ENCODE results near the gene YWHAB.

Gene YWHAB

DNA sequence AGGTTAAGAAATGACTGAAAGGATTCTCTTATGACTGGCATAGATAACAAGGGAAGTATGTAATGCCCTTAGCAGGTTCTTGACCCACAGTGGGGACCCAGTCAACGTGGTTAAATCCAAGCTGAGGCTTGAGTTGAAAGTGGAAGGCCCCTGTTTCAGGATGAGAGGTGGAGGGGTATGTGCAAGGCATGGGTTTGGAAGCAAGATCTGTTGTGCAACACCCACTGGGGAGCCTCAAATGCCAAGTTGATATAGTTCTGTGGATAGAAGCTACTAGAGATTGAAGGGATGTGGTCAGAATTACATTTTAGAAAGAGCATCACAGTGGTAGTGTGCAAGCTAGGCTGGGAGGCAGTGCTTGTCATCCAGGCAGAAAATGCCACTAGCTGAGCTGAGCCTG is 29.4 kb downstream of the YWHAB start:
- DNase-seq (ENCODE audit: low read depth, low spot score) = no peak
- H3K4me3 ChIP-seq (ENCODE audit: insufficient read length, low read depth) = no peak overlapping the region
- peaks cover 3% of the 10 kb centered on the region for H3K4me1 ChIP-seq (ENCODE audit: insufficient read depth, insufficient read length)
- peaks cover 67% of the 10 kb centered on the region for H3K36me3 ChIP-seq (ENCODE audit: insufficient read depth, insufficient read length, low read length)
- no peaks in the 10 kb centered on the region for H3K27me3 ChIP-seq (ENCODE audit: insufficient read depth, insufficient read length)
- no peak for TF ChIP-seq SUZ12 (IDR thresholded peaks at IDR 0.05; ENCODE audit: extremely low read depth, insufficient read depth, insufficient read length)
- no peak for TF ChIP-seq YY1 (IDR thresholded peaks at IDR 0.05; ENCODE audit: insufficient read depth, insufficient read length)
- no peak for TF ChIP-seq ZNF274 (IDR thresholded peaks at IDR 0.05; ENCODE audit: low read depth, low read length)
- no peak overlapping the region for H3K9ac ChIP-seq (ENCODE audit: insufficient read length, low read depth)
- no peaks in the 10 kb centered on the region for H3K9me3 ChIP-seq (ENCODE audit: insufficient read depth, low read length)

DNA sequence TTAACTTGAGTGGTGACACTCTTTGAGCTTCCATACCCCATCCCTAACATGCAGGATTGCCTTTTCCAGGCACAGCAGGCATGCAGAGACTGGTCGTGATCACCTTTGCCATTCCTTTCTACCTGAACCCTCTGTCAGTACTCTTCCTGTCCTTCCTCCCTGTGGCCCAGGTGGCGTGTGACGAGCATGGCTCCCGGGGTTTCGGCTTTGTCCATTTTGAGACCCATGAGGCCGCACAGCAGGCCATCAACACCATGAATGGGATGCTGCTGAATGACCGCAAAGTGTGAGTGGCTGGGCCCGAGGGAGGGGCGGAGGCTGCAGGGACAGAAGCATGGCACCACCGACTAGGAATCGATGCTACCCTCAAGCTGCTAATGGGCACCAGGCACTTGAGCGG is 31.1 kb downstream of the YWHAB start:
- no peak overlapping the region for H3K9ac ChIP-seq (ENCODE audit: insufficient read length, low read depth)
- H3K36me3 ChIP-seq (ENCODE audit: insufficient read depth, insufficient read length, low read length) = peaks cover 74% of the 10 kb centered on the region
- no peak for DNase-seq (ENCODE audit: low read depth, low spot score)
- H3K4me1 ChIP-seq (ENCODE audit: insufficient read depth, insufficient read length) = peaks cover 3% of the 10 kb centered on the region
- no peak for TF ChIP-seq YY1 (IDR thresholded peaks at IDR 0.05; ENCODE audit: insufficient read depth, insufficient read length)
- no peak for TF ChIP-seq SUZ12 (IDR thresholded peaks at IDR 0.05; ENCODE audit: extremely low read depth, insufficient read depth, insufficient read length)
- TF ChIP-seq ZNF274 (IDR thresholded peaks at IDR 0.05; ENCODE audit: low read depth, low read length) = no peak
- H3K4me3 ChIP-seq (ENCODE audit: insufficient read length, low read depth) = no peak overlapping the region
- H3K9me3 ChIP-seq (ENCODE audit: insufficient read depth, low read length) = no peaks in the 10 kb centered on the region
- no peaks in the 10 kb centered on the region for H3K27me3 ChIP-seq (ENCODE audit: insufficient read depth, insufficient read length)

DNA sequence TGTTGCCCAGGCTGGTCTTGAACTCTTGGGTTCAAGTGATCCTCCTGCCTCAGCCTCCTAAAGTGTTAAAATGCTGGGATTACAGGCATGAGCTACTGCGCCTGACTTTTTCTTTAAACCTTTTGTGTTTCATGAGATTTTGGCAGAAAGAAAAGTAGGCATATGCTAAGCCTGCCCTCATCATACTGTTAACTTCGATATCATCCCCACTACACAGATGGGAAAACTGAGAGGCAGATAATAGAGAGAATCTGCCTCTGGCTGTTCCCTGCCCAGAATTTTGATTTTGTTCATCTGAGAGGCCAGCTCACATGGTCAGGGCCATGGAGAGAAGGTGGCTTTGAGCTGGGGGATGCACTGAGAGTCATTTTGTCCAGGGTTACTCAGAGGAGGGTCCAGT is 31.9 kb downstream of the YWHAB start:
- H3K9ac ChIP-seq (ENCODE audit: insufficient read length, low read depth) = no peak overlapping the region
- no peaks in the 10 kb centered on the region for H3K27me3 ChIP-seq (ENCODE audit: insufficient read depth, insufficient read length)
- H3K9me3 ChIP-seq (ENCODE audit: insufficient read depth, low read length) = no peaks in the 10 kb centered on the region
- H3K4me3 ChIP-seq (ENCODE audit: insufficient read length, low read depth) = no peak overlapping the region
- DNase-seq (ENCODE audit: low read depth, low spot score) = no peak
- no peaks in the 10 kb centered on the region for H3K4me1 ChIP-seq (ENCODE audit: insufficient read depth, insufficient read length)
- TF ChIP-seq ZNF274 (IDR thresholded peaks at IDR 0.05; ENCODE audit: low read depth, low read length) (no peak), SUZ12 (IDR thresholded peaks at IDR 0.05; ENCODE audit: extremely low read depth, insufficient read depth, insufficient read length) (no peak)
- peaks cover 76% of the 10 kb centered on the region for H3K36me3 ChIP-seq (ENCODE audit: insufficient read depth, insufficient read length, low read length)

DNA sequence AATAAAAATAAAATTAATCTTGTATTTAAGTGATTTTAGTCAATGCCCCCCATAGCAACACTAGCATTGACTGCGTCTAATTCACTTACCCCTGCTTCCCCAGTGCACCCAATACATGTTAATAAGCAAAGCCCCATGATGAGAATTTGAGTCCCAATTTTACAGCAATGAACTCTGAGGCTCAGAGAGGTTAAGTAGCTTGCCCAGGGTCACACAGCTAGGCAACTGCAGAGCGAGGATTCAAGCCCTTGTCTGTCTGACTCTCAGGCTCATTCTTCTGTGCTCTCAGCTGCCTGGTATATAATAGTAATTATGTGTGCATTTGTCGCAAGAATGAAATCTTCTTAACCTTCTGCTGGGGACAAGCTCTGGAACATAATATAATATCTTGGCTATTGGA is 32.8 kb downstream of the YWHAB start:
- no peak for DNase-seq (ENCODE audit: low read depth, low spot score)
- no peak for TF ChIP-seq ZNF274 (IDR thresholded peaks at IDR 0.05; ENCODE audit: low read depth, low read length)
- TF ChIP-seq YY1 (IDR thresholded peaks at IDR 0.05; ENCODE audit: insufficient read depth, insufficient read length) = no peak
- TF ChIP-seq SUZ12 (IDR thresholded peaks at IDR 0.05; ENCODE audit: extremely low read depth, insufficient read depth, insufficient read length) = no peak
- H3K4me1 ChIP-seq (ENCODE audit: insufficient read depth, insufficient read length) = no peaks in the 10 kb centered on the region
- H3K9me3 ChIP-seq (ENCODE audit: insufficient read depth, low read length) = no peaks in the 10 kb centered on the region
- peaks cover 76% of the 10 kb centered on the region for H3K36me3 ChIP-seq (ENCODE audit: insufficient read depth, insufficient read length, low read length)
- no peaks in the 10 kb centered on the region for H3K27me3 ChIP-seq (ENCODE audit: insufficient read depth, insufficient read length)
- H3K4me3 ChIP-seq (ENCODE audit: insufficient read length, low read depth) = no peak overlapping the region
- H3K9ac ChIP-seq (ENCODE audit: insufficient read length, low read depth) = no peak overlapping the region

DNA sequence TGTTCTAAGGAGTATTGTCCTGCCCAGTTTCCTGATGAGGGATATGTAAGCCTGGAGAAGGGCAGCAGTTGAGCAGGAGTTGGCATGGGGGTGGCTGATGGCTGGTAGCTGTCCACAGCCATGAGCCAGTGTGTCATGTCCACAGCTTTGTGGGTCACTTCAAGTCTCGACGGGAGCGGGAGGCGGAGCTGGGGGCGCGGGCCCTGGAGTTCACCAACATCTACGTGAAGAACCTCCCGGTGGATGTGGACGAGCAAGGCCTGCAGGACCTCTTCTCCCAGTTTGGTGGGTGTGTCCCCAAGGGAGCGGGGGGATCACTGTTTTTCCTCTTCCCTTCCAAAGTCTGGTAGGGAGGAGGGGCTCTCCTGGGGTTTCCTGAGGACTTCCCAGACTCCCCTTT is 33.3 kb downstream of the YWHAB start:
- Histone ChIP-seq H3K4me3 (ENCODE audit: insufficient read length, low read depth) (no peak overlapping the region), H3K9ac (ENCODE audit: insufficient read length, low read depth) (no peak overlapping the region), H3K9me3 (ENCODE audit: insufficient read depth, low read length) (no peaks in the 10 kb centered on the region), H3K27me3 (ENCODE audit: insufficient read depth, insufficient read length) (no peaks in the 10 kb centered on the region), H3K36me3 (ENCODE audit: insufficient read depth, insufficient read length, low read length) (peaks cover 76% of the 10 kb centered on the region), H3K4me1 (ENCODE audit: insufficient read depth, insufficient read length) (no peaks in the 10 kb centered on the region)
- TF ChIP-seq YY1 (IDR thresholded peaks at IDR 0.05; ENCODE audit: insufficient read depth, insufficient read length) (no peak), SUZ12 (IDR thresholded peaks at IDR 0.05; ENCODE audit: extremely low read depth, insufficient read depth, insufficient read length) (no peak), ZNF274 (IDR thresholded peaks at IDR 0.05; ENCODE audit: low read depth, low read length) (no peak)
- no peak for DNase-seq (ENCODE audit: low read depth, low spot score)

DNA sequence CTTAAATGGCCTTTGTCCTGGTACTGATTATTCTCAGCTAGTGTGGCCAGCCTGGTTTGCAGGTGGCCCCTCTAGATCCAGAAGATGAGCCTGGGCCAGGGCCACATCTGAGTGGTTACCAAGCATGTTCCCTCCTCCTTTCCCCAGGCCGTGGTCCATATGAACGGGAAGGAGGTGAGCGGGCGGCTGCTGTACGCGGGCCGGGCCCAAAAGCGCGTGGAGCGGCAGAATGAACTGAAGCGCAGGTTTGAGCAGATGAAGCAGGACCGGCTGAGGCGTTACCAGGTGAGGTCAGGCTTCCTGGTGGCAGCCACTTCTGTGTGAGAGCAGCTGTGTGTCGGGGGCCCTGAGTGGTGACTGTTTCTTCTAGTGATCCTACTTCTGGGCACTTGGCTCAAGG is 35.9 kb downstream of the YWHAB start:
- Histone ChIP-seq H3K4me1 (ENCODE audit: insufficient read depth, insufficient read length) (no peaks in the 10 kb centered on the region), H3K9me3 (ENCODE audit: insufficient read depth, low read length) (no peaks in the 10 kb centered on the region), H3K9ac (ENCODE audit: insufficient read length, low read depth) (no peak overlapping the region), H3K36me3 (ENCODE audit: insufficient read depth, insufficient read length, low read length) (peaks cover 73% of the 10 kb centered on the region), H3K27me3 (ENCODE audit: insufficient read depth, insufficient read length) (no peaks in the 10 kb centered on the region), H3K4me3 (ENCODE audit: insufficient read length, low read depth) (no peak overlapping the region)
- no peak for TF ChIP-seq YY1 (IDR thresholded peaks at IDR 0.05; ENCODE audit: insufficient read depth, insufficient read length)
- TF ChIP-seq ZNF274 (IDR thresholded peaks at IDR 0.05; ENCODE audit: low read depth, low read length) = no peak
- DNase-seq (ENCODE audit: low read depth, low spot score) = no peak

DNA sequence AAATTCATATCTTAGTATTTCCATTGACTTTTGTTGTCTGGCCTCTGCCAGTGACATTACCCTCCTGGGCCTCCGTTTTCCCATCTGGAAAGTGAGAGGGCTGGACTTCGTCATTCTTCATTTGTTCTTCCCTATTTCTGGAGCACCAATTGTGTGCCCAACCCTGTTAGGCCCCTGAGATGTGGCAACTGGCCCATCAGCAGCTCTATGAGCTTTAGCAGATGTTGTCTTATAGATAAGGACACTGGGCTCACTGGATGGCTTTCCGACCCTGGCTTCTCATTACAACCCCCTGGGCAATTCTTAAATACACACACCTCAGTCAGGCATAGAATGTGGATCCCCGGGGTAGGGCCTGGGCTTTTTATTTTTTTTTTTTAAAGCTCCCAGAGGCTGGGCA is 39.0 kb downstream of the YWHAB start:
- Histone ChIP-seq H3K4me1 (ENCODE audit: insufficient read depth, insufficient read length) (no peaks in the 10 kb centered on the region), H3K4me3 (ENCODE audit: insufficient read length, low read depth) (no peak overlapping the region), H3K9ac (ENCODE audit: insufficient read length, low read depth) (no peak overlapping the region), H3K27me3 (ENCODE audit: insufficient read depth, insufficient read length) (no peaks in the 10 kb centered on the region), H3K9me3 (ENCODE audit: insufficient read depth, low read length) (no peaks in the 10 kb centered on the region), H3K36me3 (ENCODE audit: insufficient read depth, insufficient read length, low read length) (peaks cover 59% of the 10 kb centered on the region)
- TF ChIP-seq SUZ12 (IDR thresholded peaks at IDR 0.05; ENCODE audit: extremely low read depth, insufficient read depth, insufficient read length) (no peak), ZNF274 (IDR thresholded peaks at IDR 0.05; ENCODE audit: low read depth, low read length) (no peak), YY1 (IDR thresholded peaks at IDR 0.05; ENCODE audit: insufficient read depth, insufficient read length) (no peak)
- DNase-seq (ENCODE audit: low read depth, low spot score) = no peak

DNA sequence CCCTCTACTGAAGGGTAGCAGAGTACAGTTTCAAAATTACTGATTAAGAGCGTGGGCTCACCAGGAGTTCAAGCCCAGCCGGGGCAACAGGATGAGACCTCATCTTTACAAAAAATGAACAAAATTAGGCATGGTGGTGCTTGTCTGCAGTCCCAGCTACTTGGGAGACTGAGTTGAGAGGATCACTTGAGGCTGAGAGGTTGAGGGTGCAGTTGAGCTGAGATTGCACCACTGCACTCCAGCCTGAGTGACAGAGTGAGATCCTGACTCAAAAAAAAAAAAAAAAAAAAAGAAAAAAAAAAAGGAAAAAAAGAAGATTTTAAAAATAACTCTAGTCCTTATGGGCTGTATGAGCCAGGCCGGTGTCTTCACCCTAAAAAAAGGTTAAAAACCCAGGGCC is 43.1 kb downstream of the YWHAB start:
- TF ChIP-seq SUZ12 (IDR thresholded peaks at IDR 0.05; ENCODE audit: extremely low read depth, insufficient read depth, insufficient read length) (no peak), YY1 (IDR thresholded peaks at IDR 0.05; ENCODE audit: insufficient read depth, insufficient read length) (no peak), ZNF274 (IDR thresholded peaks at IDR 0.05; ENCODE audit: low read depth, low read length) (no peak)
- Histone ChIP-seq H3K9me3 (ENCODE audit: insufficient read depth, low read length) (no peaks in the 10 kb centered on the region), H3K9ac (ENCODE audit: insufficient read length, low read depth) (no peak overlapping the region), H3K4me1 (ENCODE audit: insufficient read depth, insufficient read length) (no peaks in the 10 kb centered on the region), H3K27me3 (ENCODE audit: insufficient read depth, insufficient read length) (no peaks in the 10 kb centered on the region), H3K36me3 (ENCODE audit: insufficient read depth, insufficient read length, low read length) (peaks cover 62% of the 10 kb centered on the region), H3K4me3 (ENCODE audit: insufficient read length, low read depth) (no peak overlapping the region)
- no peak for DNase-seq (ENCODE audit: low read depth, low spot score)
